HG02973 (cell line): ENCODE measurements around the gene ANKS1A.
"Not testable (repeated sequence)": the region's sequence is repeated elsewhere in the genome, so short reads cannot be mapped to it uniquely, and the experiment has no call there.

Experiments used
- ATAC-seq: cut with Tn5 transposase; IDR thresholded peaks from one replicate; pipeline ENCODE4 v1.9.1; 2021; ENCODE audit warnings: moderate library complexity; ENCODE audit not compliant: unreplicated experiment

ANKS1A gene, protein sequence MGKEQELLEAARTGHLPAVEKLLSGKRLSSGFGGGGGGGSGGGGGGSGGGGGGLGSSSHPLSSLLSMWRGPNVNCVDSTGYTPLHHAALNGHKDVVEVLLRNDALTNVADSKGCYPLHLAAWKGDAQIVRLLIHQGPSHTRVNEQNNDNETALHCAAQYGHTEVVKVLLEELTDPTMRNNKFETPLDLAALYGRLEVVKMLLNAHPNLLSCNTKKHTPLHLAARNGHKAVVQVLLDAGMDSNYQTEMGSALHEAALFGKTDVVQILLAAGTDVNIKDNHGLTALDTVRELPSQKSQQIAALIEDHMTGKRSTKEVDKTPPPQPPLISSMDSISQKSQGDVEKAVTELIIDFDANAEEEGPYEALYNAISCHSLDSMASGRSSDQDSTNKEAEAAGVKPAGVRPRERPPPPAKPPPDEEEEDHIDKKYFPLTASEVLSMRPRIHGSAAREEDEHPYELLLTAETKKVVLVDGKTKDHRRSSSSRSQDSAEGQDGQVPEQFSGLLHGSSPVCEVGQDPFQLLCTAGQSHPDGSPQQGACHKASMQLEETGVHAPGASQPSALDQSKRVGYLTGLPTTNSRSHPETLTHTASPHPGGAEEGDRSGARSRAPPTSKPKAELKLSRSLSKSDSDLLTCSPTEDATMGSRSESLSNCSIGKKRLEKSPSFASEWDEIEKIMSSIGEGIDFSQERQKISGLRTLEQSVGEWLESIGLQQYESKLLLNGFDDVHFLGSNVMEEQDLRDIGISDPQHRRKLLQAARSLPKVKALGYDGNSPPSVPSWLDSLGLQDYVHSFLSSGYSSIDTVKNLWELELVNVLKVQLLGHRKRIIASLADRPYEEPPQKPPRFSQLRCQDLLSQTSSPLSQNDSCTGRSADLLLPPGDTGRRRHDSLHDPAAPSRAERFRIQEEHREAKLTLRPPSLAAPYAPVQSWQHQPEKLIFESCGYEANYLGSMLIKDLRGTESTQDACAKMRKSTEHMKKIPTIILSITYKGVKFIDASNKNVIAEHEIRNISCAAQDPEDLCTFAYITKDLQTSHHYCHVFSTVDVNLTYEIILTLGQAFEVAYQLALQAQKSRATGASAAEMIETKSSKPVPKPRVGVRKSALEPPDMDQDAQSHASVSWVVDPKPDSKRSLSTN

GRCh38 chr6:34888874-34889555, at the start of gene ANKS1A:
Gene ANKS1A (plus strand): TSS chr6:34889255. CDS start chr6:34889403, 148 bp downstream.
- ATAC-seq, result peak; percentile 53

GRCh38 chr6:34839666-34840352, 49.2 kb upstream of the ANKS1A start:
- ATAC-seq, result no peak

DNA sequence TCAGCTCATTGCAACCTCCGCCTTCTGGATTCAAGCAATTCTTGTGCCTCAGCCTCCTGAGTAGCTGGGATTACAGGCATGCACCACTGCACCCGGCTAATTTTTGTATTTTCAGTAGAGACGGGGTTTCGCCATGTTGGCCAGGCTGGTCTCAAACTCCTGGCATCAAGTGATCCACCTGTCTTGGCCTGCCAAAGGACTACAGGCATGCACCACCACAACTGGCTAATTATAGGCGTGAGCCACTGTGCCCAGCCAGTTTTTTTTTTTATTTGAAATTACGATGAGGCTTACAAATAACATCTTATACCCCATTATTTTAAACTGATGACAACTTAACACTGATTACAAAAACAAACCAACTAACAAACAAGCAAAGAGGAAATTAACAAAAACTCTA, 40.0 kb upstream of the ANKS1A start:
- ATAC-seq, result not testable (repeated sequence)

DNA sequence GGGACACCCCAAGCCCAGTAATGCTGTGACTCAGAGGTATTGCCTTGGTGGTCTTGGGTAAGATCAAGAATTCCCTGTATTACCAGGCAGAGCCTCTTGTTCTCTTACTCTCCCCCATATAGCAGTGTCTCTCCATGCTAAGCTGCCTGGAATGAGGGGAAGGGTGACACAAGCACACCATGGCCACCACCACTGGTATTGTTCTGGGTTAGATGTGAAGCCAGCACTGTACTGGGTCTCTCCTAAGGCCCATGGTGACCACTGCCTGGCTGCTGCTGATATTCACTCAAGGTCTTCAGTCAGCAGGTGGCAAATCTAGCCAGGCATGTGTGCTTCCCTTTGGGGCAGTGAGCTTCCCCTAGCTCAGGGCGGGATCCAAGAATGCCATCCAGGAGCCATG, 37.7 kb upstream of the ANKS1A start:
- no peak for ATAC-seq

GRCh38 chr6:34852406-34853085, 36.5 kb upstream of the ANKS1A start:
- no peak for ATAC-seq

GRCh38 chr6:34855463-34855862, 33.6 kb upstream of the ANKS1A start:
- no peak for ATAC-seq

DNA sequence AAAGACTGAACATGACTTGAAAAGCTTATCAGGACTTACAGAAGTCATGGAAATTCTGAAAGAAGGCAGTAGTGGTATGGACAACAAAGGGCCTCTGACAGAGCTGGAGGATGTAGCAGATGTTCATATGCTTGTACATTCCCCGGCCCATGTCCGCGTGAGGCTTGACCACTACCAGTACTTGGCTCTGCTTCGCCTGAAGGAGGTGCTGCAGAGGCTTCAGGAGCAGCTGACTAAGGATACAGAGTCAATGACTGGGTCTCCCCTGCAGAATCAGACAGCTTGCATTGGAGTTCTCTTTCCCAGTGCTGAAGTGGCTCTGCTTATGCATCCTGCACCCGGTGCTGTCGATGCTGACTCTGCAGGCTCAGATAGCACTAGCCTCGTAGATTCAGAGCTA, 30.4 kb upstream of the ANKS1A start:
- ATAC-seq, result no peak

- no peak for ATAC-seq
These were observed 29.1 kb upstream of the ANKS1A start for GRCh38 chr6:34859951-34860350.

DNA sequence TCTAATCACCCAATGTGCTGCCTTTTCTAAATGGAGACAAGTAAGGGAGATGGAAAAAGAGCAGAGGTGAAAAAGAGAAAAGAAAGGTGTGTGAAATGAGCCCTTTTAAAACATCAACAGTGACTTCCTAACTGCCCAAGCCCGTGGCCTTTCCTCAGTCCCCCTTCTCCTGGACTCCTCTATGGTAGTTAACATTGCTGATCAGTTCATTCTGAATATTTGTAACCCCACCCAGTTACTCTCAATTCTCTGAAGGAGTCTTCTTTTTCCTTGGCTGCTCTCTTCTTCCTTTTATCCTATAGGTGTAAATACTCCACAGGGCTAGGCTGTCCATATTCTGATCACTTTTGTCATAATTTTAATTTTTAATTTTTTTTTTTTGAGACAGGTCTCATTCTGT, 28.3 kb upstream of the ANKS1A start:
- no peak for ATAC-seq

DNA sequence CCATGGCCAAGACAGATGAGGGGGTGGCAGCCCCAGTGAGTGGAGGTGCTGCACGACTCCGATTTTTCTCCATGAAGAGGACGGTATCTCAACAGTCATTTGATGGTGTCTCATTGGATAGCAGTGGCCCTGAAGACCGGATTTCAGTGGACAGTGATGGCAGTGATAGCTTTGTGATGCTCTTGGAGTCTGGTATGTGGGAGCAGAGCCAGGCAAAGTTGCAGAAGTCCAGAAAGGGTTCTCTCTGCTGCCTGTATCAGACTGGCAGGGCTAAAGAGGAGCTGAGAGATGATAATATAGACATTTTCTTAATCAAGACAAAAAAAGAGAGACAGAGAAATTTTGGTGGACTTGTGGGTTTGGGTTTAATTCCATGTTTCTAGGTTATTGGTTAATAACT, 25.0 kb upstream of the ANKS1A start:
- no peak for ATAC-seq

DNA sequence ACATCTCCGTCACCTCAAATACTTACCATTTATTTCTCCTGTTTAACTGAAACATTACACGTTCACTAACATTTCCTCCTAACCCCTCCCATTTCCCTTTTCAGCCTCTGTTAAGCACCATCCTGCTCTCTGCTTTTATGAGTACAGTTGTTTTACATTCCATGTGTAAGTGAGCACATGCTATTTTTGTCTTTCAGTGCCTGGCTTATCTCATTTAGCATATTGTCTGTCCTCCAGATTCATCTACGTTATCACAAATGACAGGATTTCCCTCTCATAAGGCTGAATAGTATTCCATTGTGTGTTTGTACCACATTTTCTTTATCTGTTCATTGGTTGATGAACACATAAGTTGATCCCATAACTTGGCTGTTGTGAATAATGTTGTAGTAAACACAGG, 23.9 kb upstream of the ANKS1A start:
- ATAC-seq, result no peak

DNA sequence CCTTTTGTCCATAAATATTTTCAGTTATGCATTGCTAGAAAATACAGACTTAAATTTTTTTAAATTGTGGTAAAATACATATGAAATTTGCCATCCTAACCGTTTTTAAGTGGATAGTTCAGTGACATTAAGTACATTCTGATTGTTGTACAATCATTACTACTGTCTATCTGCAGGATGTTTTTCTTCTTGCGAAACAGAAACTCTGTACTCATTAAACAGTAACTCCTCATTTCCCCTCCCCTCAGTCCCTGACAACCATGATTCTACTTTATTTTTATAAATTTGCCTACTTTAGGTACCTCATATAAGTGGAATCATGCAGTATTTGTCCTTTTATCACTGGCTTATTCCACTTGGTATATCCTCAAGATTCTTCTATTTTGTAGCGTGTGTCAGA, 22.5 kb upstream of the ANKS1A start:
- ATAC-seq, result no peak

- ATAC-seq, result no peak
These were observed 21.6 kb upstream of the ANKS1A start for GRCh38 chr6:34867484-34867883.

DNA sequence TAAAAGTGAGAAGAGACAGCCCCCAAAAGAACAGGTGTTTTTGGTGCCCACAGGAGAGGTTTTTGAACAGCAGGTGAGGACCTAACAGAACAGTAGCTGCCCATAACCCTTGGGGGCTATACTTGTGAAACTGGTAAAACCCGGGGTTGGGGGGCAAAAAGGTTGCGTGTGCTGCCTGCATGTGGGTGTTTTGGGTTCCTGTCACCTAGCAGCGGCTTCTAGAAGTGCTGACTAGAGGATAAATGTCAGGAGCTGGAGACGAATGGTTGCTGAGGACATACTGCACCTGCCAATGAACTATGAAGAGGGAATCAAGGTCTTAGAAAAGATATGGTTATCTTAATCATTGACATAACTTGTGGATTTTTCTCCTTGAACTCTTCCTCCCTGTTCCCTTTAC, 17.2 kb upstream of the ANKS1A start:
- ATAC-seq, result no peak

DNA sequence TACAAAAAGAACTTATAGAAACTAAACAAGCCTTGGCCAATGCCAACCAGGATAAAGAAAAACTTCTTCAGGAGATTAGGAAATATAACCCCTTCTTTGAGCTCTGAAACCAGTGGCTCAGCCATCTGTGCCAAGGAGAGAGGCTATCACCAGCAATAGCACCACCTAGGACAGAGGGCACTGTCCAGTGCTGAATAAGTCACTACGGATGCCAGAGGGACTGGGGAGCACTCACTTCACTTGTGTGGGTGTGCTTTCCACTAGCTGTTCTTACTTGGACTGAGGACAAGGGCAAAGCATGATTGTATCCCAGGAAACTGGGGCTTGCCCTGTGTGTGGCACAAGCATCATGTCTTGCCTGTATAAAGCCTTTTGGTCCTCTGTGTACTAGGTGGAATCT, 16.7 kb upstream of the ANKS1A start:
- no peak for ATAC-seq

GRCh38 chr6:34875292-34876213, 13.5 kb upstream of the ANKS1A start:
- ATAC-seq, result no peak

DNA sequence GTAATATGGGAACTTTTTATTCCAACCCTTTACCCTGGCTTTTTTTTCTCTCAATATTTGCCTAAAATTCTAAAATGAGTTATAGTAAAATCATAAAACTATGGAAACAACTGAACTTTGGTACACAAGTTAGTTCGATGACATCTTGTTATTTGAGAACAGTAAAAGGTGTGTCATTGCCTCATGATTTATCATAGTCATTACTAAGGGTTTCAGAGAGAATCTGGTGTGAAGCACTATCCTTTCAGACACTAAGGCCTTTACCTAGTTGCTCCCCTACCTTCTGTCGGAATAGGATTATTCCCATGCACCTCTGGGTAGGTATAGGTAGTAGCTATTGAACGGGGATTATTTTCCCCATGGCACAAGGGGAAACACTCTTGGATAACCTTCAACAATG, 12.6 kb upstream of the ANKS1A start:
- ATAC-seq, result no peak

DNA sequence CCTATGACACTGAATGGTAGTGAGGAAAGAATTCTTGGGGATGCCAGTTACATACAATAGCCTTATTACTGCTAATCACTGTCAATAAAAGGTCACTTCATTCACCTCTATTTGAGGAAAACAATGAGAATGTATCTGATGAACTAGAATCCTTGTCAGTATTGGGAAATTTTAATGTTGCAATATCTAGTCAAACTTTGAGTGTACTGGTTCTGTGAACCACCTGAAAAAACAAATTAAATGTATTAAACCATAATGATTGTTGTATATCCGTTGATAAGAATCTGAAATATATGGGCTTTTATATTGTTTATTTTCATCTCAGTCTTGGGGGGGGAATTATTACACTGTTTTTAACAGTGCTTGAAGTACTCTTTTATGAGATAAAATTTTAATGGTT, 11.8 kb upstream of the ANKS1A start:
- no peak for ATAC-seq
